HepG2 (cell line): ENCODE data around the gene LAG3. TPM values are rescaled to one million over a fixed set of nuclear protein-coding genes. Genes with fewer than 3 reads are reported as not detected.

Source experiments
- CBFB ChIP-seq: sonication (generic); formaldehyde crosslinking; IDR thresholded peaks from 2 replicates; pipeline ENCODE4 v1.4.0; 2020; ENCODE audit warnings: missing genetic modification reagents
- CC2D1A ChIP-seq: sonication (generic); formaldehyde crosslinking; IDR thresholded peaks from 2 replicates; pipeline ENCODE4 v1.8.1; 2023; ENCODE audit warnings: mild to moderate bottlenecking, missing genetic modification reagents
- E2F2 ChIP-seq: sonication (generic); formaldehyde crosslinking; IDR thresholded peaks from 2 replicates; pipeline ENCODE4 v1.4.0; 2020; ENCODE audit warnings: missing genetic modification reagents, borderline replicate concordance
- HDAC6 ChIP-seq: fragments of 200-600 bp; sonication (generic); IDR thresholded peaks from 2 replicates; pipeline ENCODE4 v1.7.0; 2017; ENCODE audit warnings: mild to moderate bottlenecking, antibody characterized with exemption, low read length, low read depth
- NR2F1 ChIP-seq, 2 experiments: fragments of 450-650 bp in 1 of 2; formaldehyde crosslinking in 1 of 2; IDR thresholded peaks; 2 replicates each; pipeline versions ENCODE4 v1.5.0 to v1.6.1; 2016 to 2020; ENCODE audit warnings: mild to moderate bottlenecking in 1 of 2, missing compliant biosample characterization in 1 of 2, missing genetic modification reagents in 1 of 2, moderate library complexity in 1 of 2
- RBM22 ChIP-seq: fragments of 200-400 bp; formaldehyde crosslinking; optimal IDR thresholded peaks from 2 replicates; pipeline ENCODE3; 2017; ENCODE audit warnings: mild to moderate bottlenecking, low read length, moderate library complexity
- SMC3 ChIP-seq: IDR thresholded peaks from 2 replicates; pipeline ENCODE4 v1.6.1; 2011; ENCODE audit warnings: low read length, improper control_type of control experiment
- SP2 ChIP-seq: sonication (generic); formaldehyde crosslinking; IDR thresholded peaks from 2 replicates; pipeline ENCODE4 v1.5.1; 2020; ENCODE audit warnings: mild to moderate bottlenecking, missing genetic modification reagents
- ZNF10 ChIP-seq: sonication (generic); formaldehyde crosslinking; IDR thresholded peaks from 2 replicates; pipeline ENCODE4 v1.4.0; 2020; ENCODE audit warnings: mild to moderate bottlenecking, low read depth, missing genetic modification reagents, borderline replicate concordance
- ZNF101 ChIP-seq: sonication (generic); formaldehyde crosslinking; IDR thresholded peaks from 2 replicates; pipeline ENCODE4 v1.4.0; 2020; ENCODE audit warnings: mild to moderate bottlenecking, low read depth, missing genetic modification reagents, borderline replicate concordance
- ZNF235 ChIP-seq: sonication (generic); formaldehyde crosslinking; IDR thresholded peaks from 2 replicates; pipeline ENCODE4 v1.8.1; 2023; ENCODE audit warnings: mild to moderate bottlenecking, missing genetic modification reagents, borderline replicate concordance
- ZNF318 ChIP-seq: sonication (generic); formaldehyde crosslinking; IDR thresholded peaks from 2 replicates; pipeline ENCODE4 v1.4.0; 2020; ENCODE audit warnings: mild to moderate bottlenecking, missing genetic modification reagents
- polyA plus RNA-seq, 8 experiments: library from polyadenylated mRNA; depleted of rRNA in 3 of 8; stranded (reverse) in 7 of 8; unstranded in 1 of 8; fragments of >200 nt; fragmentation: Illumina TruSeq in 4 of 8; extraction: Trizol in 4 of 8; gene quantifications; 2 replicates each; pipeline versions ENCODE4 v1.2.1 to v1.2.3, GENCODE V29; 2011 to 2016; ENCODE audit warnings: low read depth in 4 of 8, missing spikeins in 1 of 8, mixed read lengths in 1 of 8; ENCODE audit not compliant: insufficient read depth in 1 of 8
- total RNA-seq, 5 experiments: library from RNA; depleted of rRNA; stranded (reverse); fragments of >200 nt; fragmentation: Illumina TruSeq; extraction: Trizol; gene quantifications; 2 replicates each; pipeline ENCODE4 v1.2.3, GENCODE V29; 2016; ENCODE audit warnings: low read depth in 1 of 5
- TF ChIP-seq, protein P1 (sequence below), 2 experiments: sonication (generic) in 1 of 2; formaldehyde crosslinking in 1 of 2; IDR thresholded peaks; 2 replicates each; pipeline versions ENCODE4 v1.5.1 to v1.6.1; 2011 to 2020; ENCODE audit warnings: borderline replicate concordance in 1 of 2, low read depth in 1 of 2, low read length in 1 of 2, mild to moderate bottlenecking in 1 of 2, missing genetic modification reagents in 1 of 2, moderate library complexity in 1 of 2

LAG3 gene
- total and polyA plus RNA-seq, 2 of the 13 experiments (the other 11 are each of a cell fraction or from before 2014, with no cell fraction given): 0.11 to 0.26 TPM

DNA sequence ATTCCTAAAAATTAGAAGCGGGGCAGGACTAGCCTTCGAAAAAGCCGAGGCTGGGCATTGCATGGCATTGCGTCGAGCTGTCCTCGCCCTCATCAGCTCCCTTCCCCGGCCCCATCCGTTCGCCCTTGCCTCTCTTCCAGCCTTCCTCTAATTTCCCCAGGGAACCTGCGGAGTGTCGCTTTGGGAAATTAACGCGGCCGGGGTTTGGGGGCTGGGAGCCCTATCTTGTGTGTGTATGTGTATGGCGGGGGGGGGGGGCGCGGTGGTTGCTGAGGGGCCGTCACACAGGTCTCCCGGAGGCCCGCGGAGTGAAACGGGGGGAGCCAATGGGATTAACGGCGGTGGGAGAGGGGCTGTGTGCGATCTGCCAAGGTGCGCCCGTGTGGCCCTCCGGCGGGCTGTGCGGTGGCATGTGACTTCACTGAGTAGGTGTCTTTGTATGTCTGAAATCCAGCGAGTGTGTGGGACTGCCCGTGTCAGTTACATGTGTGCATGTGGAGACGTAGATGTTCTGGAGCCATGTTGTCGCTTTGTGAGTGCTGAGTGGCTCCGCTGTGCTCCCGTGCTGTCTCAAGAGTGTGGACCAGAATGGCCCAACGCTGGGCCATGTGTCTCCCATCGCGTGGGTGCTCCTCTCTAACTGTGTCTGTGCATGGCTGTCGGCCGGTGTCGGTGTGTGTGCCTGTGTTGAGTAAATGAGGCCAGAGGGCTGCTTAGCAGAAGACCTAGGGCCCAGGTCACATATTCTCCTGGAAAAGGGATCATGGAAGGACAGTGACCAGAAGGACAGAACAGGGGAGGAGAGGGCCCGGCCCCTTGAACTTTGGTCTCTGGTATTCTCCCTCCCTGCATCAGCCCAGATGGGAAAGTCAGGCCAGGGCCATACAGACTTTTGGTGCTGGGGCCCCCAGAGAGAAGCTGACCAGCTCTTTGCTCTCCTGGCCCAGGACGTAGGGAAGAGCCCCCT, 4.7 kb upstream of the LAG3 start (continued):
- TF ChIP-seq ZNF318 (no peak), ZNF235 (peak; percentile 65; the same call in 1 of the 2 replicates), CC2D1A (CRISPR knock-in tag) (no peak), E2F2 (CRISPR knock-in tag) (no peak), ZNF10 (CRISPR knock-in tag) (no peak), RBM22 (no peak), NR2F1 (CRISPR knock-in tag; IDR thresholded peaks at IDR 0.05) (peak in 1 of 2 experiments; percentile 25; a peak in 1 of 4 replicates), HDAC6 (no peak), CBFB (no peak), SP2 (no peak), ZNF101 (CRISPR knock-in tag) (no peak), SMC3 (0 out of 2 replicates have a peak, but pooled peaks have one; percentile 5)
- TF ChIP-seq, protein P1, sequence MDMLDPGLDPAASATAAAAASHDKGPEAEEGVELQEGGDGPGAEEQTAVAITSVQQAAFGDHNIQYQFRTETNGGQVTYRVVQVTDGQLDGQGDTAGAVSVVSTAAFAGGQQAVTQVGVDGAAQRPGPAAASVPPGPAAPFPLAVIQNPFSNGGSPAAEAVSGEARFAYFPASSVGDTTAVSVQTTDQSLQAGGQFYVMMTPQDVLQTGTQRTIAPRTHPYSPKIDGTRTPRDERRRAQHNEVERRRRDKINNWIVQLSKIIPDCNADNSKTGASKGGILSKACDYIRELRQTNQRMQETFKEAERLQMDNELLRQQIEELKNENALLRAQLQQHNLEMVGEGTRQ (IDR thresholded peaks at IDR 0.05; ENCODE audit: low read depth, low read length): no peak
- TF ChIP-seq, protein P1 (CRISPR knock-in tag; IDR thresholded peaks at IDR 0.05; ENCODE audit: borderline replicate concordance): no peak; the same call in 1 of the 2 replicates
